Trophoblast cell (in vitro differentiated cells and primary cell): ENCODE measurements around the gene HDGFL2.

Source experiments
- DNase-seq, 2 donors: peaks; one replicate each; pipeline ENCODE4 v3.0.0-alpha.2; 2016
- H2AFZ ChIP-seq: 2 replicates; pipeline ENCODE4 v1.6.1; 2013; ENCODE audit warnings: low read length, moderate library complexity, mild to moderate bottlenecking; ENCODE audit not compliant: insufficient read depth, poor library complexity
- H2AK5ac ChIP-seq: 2 replicates; pipeline ENCODE4 v1.6.1; 2013; ENCODE audit warnings: mild to moderate bottlenecking, low read length
- H2BK120ac ChIP-seq: 2 replicates; pipeline ENCODE4 v1.6.1; 2013; ENCODE audit warnings: low read length, mild to moderate bottlenecking, moderate library complexity; ENCODE audit not compliant: insufficient read depth, poor library complexity
- H2BK12ac ChIP-seq: 2 replicates; pipeline ENCODE4 v1.6.1; 2013; ENCODE audit warnings: mild to moderate bottlenecking, low read length, moderate library complexity
- H2BK5ac ChIP-seq: 2 replicates; pipeline ENCODE4 v1.6.1; 2013; ENCODE audit warnings: low read length, low read depth, moderate library complexity, mild to moderate bottlenecking; ENCODE audit not compliant: poor library complexity
- H3K14ac ChIP-seq: 2 replicates; pipeline ENCODE4 v1.6.1; 2013; ENCODE audit warnings: mild to moderate bottlenecking, low read length
- H3K18ac ChIP-seq: 2 replicates; pipeline ENCODE4 v1.6.1; 2013; ENCODE audit warnings: mild to moderate bottlenecking, low read length
- H3K23ac ChIP-seq: 2 replicates; pipeline ENCODE4 v1.6.1; 2013; ENCODE audit warnings: low read length
- H3K27ac ChIP-seq: 2 replicates; pipeline ENCODE4 v1.5.1; 2013; ENCODE audit warnings: low read depth, mild to moderate bottlenecking, inconsistent platforms, low read length, moderate library complexity
- H3K27me3 ChIP-seq: 2 replicates; pipeline ENCODE4 v1.6.1; 2013; ENCODE audit warnings: inconsistent platforms, mild to moderate bottlenecking, low read length, moderate library complexity; ENCODE audit not compliant: insufficient read depth
- H3K36me3 ChIP-seq, 2 experiments: 1 replicate in 1 of 2; 2 replicates in 1 of 2; pipeline ENCODE4 v1.6.1; 2013; ENCODE audit warnings: low read length in 2 of 2, mild to moderate bottlenecking in 2 of 2, moderate library complexity in 1 of 2; ENCODE audit not compliant: insufficient read depth in 2 of 2, control insufficient read depth in 1 of 2
- H3K4ac ChIP-seq: 2 replicates; pipeline ENCODE4 v1.6.1; 2013; ENCODE audit warnings: low read depth, mild to moderate bottlenecking, low read length, moderate library complexity
- H3K4me1 ChIP-seq, 2 experiments: 1 replicate in 1 of 2; 2 replicates in 1 of 2; pipeline ENCODE4 v1.6.1; 2013; ENCODE audit warnings: low read length in 2 of 2, mild to moderate bottlenecking in 2 of 2, moderate library complexity in 1 of 2; ENCODE audit not compliant: insufficient read depth in 2 of 2, control insufficient read depth in 1 of 2
- H3K4me2 ChIP-seq: 2 replicates; pipeline ENCODE4 v1.6.1; 2013; ENCODE audit warnings: inconsistent platforms, mild to moderate bottlenecking, low read length, moderate library complexity
- H3K4me3 ChIP-seq: 2 replicates; pipeline ENCODE4 v1.5.1; 2013; ENCODE audit warnings: mild to moderate bottlenecking, low read depth, low read length, inconsistent platforms
- H3K79me1 ChIP-seq: one replicate; pipeline ENCODE4 v1.6.1; 2013; ENCODE audit warnings: low read length
- H3K79me2 ChIP-seq: 2 replicates; pipeline ENCODE4 v1.6.1; 2013; ENCODE audit warnings: low read length, mild to moderate bottlenecking; ENCODE audit not compliant: control insufficient read depth, insufficient read depth, poor library complexity
- H3K9ac ChIP-seq: 2 replicates; pipeline ENCODE4 v1.6.1; 2013; ENCODE audit warnings: mild to moderate bottlenecking, low read length
- H3K9me3 ChIP-seq: 2 replicates; pipeline ENCODE4 v1.6.1; 2013; ENCODE audit warnings: low read depth, mild to moderate bottlenecking, control low read depth, inconsistent platforms, low read length; ENCODE audit not compliant: insufficient read depth
- H4K12ac ChIP-seq: 2 replicates; pipeline ENCODE4 v1.6.1; 2013; ENCODE audit warnings: low read depth, mild to moderate bottlenecking, low read length, moderate library complexity
- H4K8ac ChIP-seq: 2 replicates; pipeline ENCODE4 v1.6.1; 2013; ENCODE audit warnings: low read depth, mild to moderate bottlenecking, low read length, moderate library complexity
- H4K91ac ChIP-seq: one replicate; pipeline ENCODE4 v1.6.1; 2013; ENCODE audit warnings: low read depth, mild to moderate bottlenecking, low read length, moderate library complexity
- WGBS: extraction: QIAGEN DNeasy Blood & Tissue Kit; methylation state at CpG from one replicate; pipeline ENCODE4 v1.1.7; 2013; ENCODE audit warnings: missing lambda C conversion rate; ENCODE audit not compliant: insufficient read length, insufficient coverage; ENCODE audit errors: extremely low coverage; 5-methylcytosine and 5-hydroxymethylcytosine counted together

The HDGFL2 gene

GRCh38 chr19:4437103-4437502 is 35.0 kb upstream of the HDGFL2 start:
- Histone ChIP-seq H4K12ac (no peak overlapping the region), H3K9ac (no peak overlapping the region), H3K36me3 (peaks cover 61 to 63% of the 10 kb centered on the region in 2 experiments), H3K79me2 (no peaks in the 10 kb centered on the region), H3K4me1 (no peaks in the 10 kb centered on the region), H3K27me3 (no peaks in the 10 kb centered on the region), H4K91ac (no peak overlapping the region), H3K18ac (no peak overlapping the region), H2BK12ac (no peak overlapping the region), H2AK5ac (no peak overlapping the region), H2BK5ac (no peak overlapping the region), H3K4me3 (no peak overlapping the region), H3K4me2 (no peak overlapping the region), H3K27ac (no peak overlapping the region), H3K4ac (no peak overlapping the region), H3K79me1 (no peaks in the 10 kb centered on the region), H2BK120ac (no peak overlapping the region), H3K23ac (no peak overlapping the region), H3K14ac (no peak overlapping the region), H2AFZ (no peak overlapping the region), H4K8ac (no peak overlapping the region), H3K9me3 (peaks cover 4% of the 10 kb centered on the region)
- no peak for DNase-seq
- no CpG with 5 or more reads among the region's 10 CpGs for WGBS

- WGBS = no CpG with 5 or more reads among the region's 12 CpGs
Observed at GRCh38 chr19:4439243-4439642, 32.9 kb upstream of the HDGFL2 start.

GRCh38 chr19:4441994-4442818 is 29.9 kb upstream of the HDGFL2 start:
- no peak overlapping the region for H3K4me3 ChIP-seq
- no peak overlapping the region for H3K4me2 ChIP-seq
- H4K8ac ChIP-seq = no peak overlapping the region
- H3K4me1 ChIP-seq = no peaks in the 10 kb centered on the region
- peaks cover 3% of the 10 kb centered on the region for H3K9me3 ChIP-seq
- H2BK12ac ChIP-seq = no peak overlapping the region
- no peak overlapping the region for H3K23ac ChIP-seq
- H3K18ac ChIP-seq = no peak overlapping the region
- no peaks in the 10 kb centered on the region for H3K79me1 ChIP-seq
- DNase-seq = no peak
- H4K91ac ChIP-seq = no peak overlapping the region
- no peak overlapping the region for H2BK5ac ChIP-seq
- H3K27me3 ChIP-seq = no peaks in the 10 kb centered on the region
- no peak overlapping the region for H3K9ac ChIP-seq
- no peak overlapping the region for H2AK5ac ChIP-seq
- no peak overlapping the region for H2BK120ac ChIP-seq
- H4K12ac ChIP-seq = no peak overlapping the region
- H3K4ac ChIP-seq = no peak overlapping the region
- H3K79me2 ChIP-seq = no peaks in the 10 kb centered on the region
- no CpG with 5 or more reads among the region's 22 CpGs for WGBS
- no peak overlapping the region for H3K27ac ChIP-seq
- H3K14ac ChIP-seq = no peak overlapping the region
- no peak overlapping the region for H2AFZ ChIP-seq
- H3K36me3 ChIP-seq = peaks cover 70% of the 10 kb centered on the region in 2 experiments

More at GRCh38 chr19:4439243-4439642, 32.9 kb upstream of the HDGFL2 start:
- Histone ChIP-seq H3K79me1 (no peaks in the 10 kb centered on the region), H3K4me1 (no peaks in the 10 kb centered on the region), H3K36me3 (peaks cover 62 to 65% of the 10 kb centered on the region in 2 experiments), H3K9ac (no peak overlapping the region), H2BK120ac (no peak overlapping the region), H2BK12ac (no peak overlapping the region), H3K18ac (no peak overlapping the region), H3K23ac (no peak overlapping the region), H3K14ac (no peak overlapping the region), H3K79me2 (no peaks in the 10 kb centered on the region), H3K4ac (no peak overlapping the region), H2AFZ (no peak overlapping the region), H2AK5ac (no peak overlapping the region), H3K27me3 (no peaks in the 10 kb centered on the region), H3K4me2 (no peak overlapping the region), H2BK5ac (no peak overlapping the region), H3K4me3 (no peak overlapping the region), H3K9me3 (peaks cover 3% of the 10 kb centered on the region), H4K91ac (no peak overlapping the region), H3K27ac (no peak overlapping the region), H4K8ac (no peak overlapping the region), H4K12ac (no peak overlapping the region)
- no peak for DNase-seq

GRCh38 chr19:4442819-4443146 is 29.3 kb upstream of the HDGFL2 start:
- H3K4me3 ChIP-seq = no peak overlapping the region
- no peaks in the 10 kb centered on the region for H3K27me3 ChIP-seq
- H2BK120ac ChIP-seq = no peak overlapping the region
- no peak overlapping the region for H3K18ac ChIP-seq
- no peak overlapping the region for H4K91ac ChIP-seq
- H2AFZ ChIP-seq = no peak overlapping the region
- no peak overlapping the region for H3K27ac ChIP-seq
- peaks cover 3% of the 10 kb centered on the region for H3K9me3 ChIP-seq
- H3K79me2 ChIP-seq = no peaks in the 10 kb centered on the region
- H3K4ac ChIP-seq = no peak overlapping the region
- H3K4me1 ChIP-seq = no peaks in the 10 kb centered on the region
- no peak overlapping the region for H3K9ac ChIP-seq
- no peak overlapping the region for H2BK5ac ChIP-seq
- H2AK5ac ChIP-seq = no peak overlapping the region
- no peak overlapping the region for H3K23ac ChIP-seq
- no peak overlapping the region for H4K8ac ChIP-seq
- WGBS = no CpG with 5 or more reads among the region's 10 CpGs
- H3K36me3 ChIP-seq = peaks cover 74% of the 10 kb centered on the region in 2 experiments
- no peak overlapping the region for H2BK12ac ChIP-seq
- no peaks in the 10 kb centered on the region for H3K79me1 ChIP-seq
- no peak overlapping the region for H4K12ac ChIP-seq
- DNase-seq = no peak
- H3K14ac ChIP-seq = no peak overlapping the region
- no peak overlapping the region for H3K4me2 ChIP-seq
